HEK293 (cell line): ENCODE data around the gene FHIT.

Experiments used
- CTCF ChIA-PET: fragments of 350-600 bp; formaldehyde crosslinking; extraction: SDS; loops from one replicate; lab custom pipeline; 2021; ENCODE audit warnings: antibody characterized with exemption; lab: Yijun Ruan, JAX
- POLR2A ChIA-PET: fragments of 300-600 bp; formaldehyde crosslinking; extraction: SDS; loops from one replicate; lab custom pipeline; 2020; ENCODE audit warnings: antibody characterized with exemption, inconsistent platforms; lab: Yijun Ruan, JAX
- H3K27ac ChIP-seq: fragments of 200-500 bp; sonication (Bioruptor generic); 2 replicates; pipeline ENCODE4 v1.5.1; 2014; ENCODE audit warnings: low read depth, low read length, control low read depth, inconsistent platforms; ENCODE audit errors: extremely low read depth
- H3K36me3 ChIP-seq, 2 experiments: fragments of 200-500 bp in 1 of 2; sonication (Bioruptor generic) in 1 of 2; 1 replicate in 1 of 2; 2 replicates in 1 of 2; pipeline ENCODE4 v1.5.1; 2014 to 2017; ENCODE audit warnings: inconsistent platforms in 2 of 2, low read length in 2 of 2; ENCODE audit not compliant: control insufficient read depth in 2 of 2, insufficient read depth in 1 of 2
- H3K4me1 ChIP-seq: fragments of 200-500 bp; sonication (Bioruptor generic); 2 replicates; pipeline ENCODE4 v1.5.1; 2014; ENCODE audit warnings: mild to moderate bottlenecking, low read length, inconsistent platforms; ENCODE audit not compliant: control insufficient read depth, insufficient read depth
- H3K4me3 ChIP-seq: 2 replicates; pipeline ENCODE4 v1.5.1; 2011; ENCODE audit warnings: low read depth, mild to moderate bottlenecking, control low read depth, low read length, moderate library complexity
- H3K9me3 ChIP-seq: fragments of 200-500 bp; sonication (Bioruptor generic); 2 replicates; pipeline ENCODE4 v1.5.1; 2014; ENCODE audit warnings: low read depth, low read length, inconsistent platforms; ENCODE audit not compliant: control insufficient read depth, insufficient read depth
- GLIS2 ChIP-seq: fragments of 450-650 bp; formaldehyde crosslinking; IDR thresholded peaks from 2 replicates; pipeline ENCODE4 v1.5.1; 2016; ENCODE audit warnings: missing biosample characterization, missing genetic modification characterization
- INSM2 ChIP-seq: fragments of 450-650 bp; formaldehyde crosslinking; IDR thresholded peaks from 2 replicates; pipeline ENCODE4 v1.5.1; 2016; ENCODE audit warnings: missing biosample characterization, missing genetic modification characterization
- KLF7 ChIP-seq: fragments of 450-650 bp; formaldehyde crosslinking; IDR thresholded peaks from 2 replicates; pipeline ENCODE4 v1.5.1; 2016; ENCODE audit warnings: missing biosample characterization, missing genetic modification characterization, borderline replicate concordance
- ZBTB44 ChIP-seq: fragments of 450-650 bp; IDR thresholded peaks from 2 replicates; pipeline ENCODE4 v1.5.1; 2018; ENCODE audit warnings: missing biosample characterization, mild to moderate bottlenecking, missing genetic modification characterization
- ZNF148 ChIP-seq: fragments of 450-650 bp; formaldehyde crosslinking; IDR thresholded peaks from 2 replicates; pipeline ENCODE4 v1.5.0; 2017; ENCODE audit warnings: missing biosample characterization, missing genetic modification characterization, borderline replicate concordance
- ZNF16 ChIP-seq: fragments of 450-650 bp; formaldehyde crosslinking; IDR thresholded peaks from 2 replicates; pipeline ENCODE4 v1.5.1; 2016; ENCODE audit warnings: low read depth, missing biosample characterization, missing genetic modification characterization
- ZNF169 ChIP-seq: fragments of 450-650 bp; formaldehyde crosslinking; IDR thresholded peaks from 2 replicates; pipeline ENCODE4 v1.5.1; 2016; ENCODE audit warnings: missing biosample characterization, missing genetic modification characterization
- ZNF302 ChIP-seq: fragments of 450-650 bp; formaldehyde crosslinking; IDR thresholded peaks from 2 replicates; pipeline ENCODE4 v1.5.1; 2016; ENCODE audit warnings: missing biosample characterization, missing genetic modification characterization, low read depth
- ZNF366 ChIP-seq: fragments of 450-650 bp; formaldehyde crosslinking; conservative IDR thresholded peaks from 2 replicates; pipeline ENCODE4 v1.5.1; 2016; ENCODE audit warnings: missing biosample characterization, missing genetic modification characterization
- ZNF404 ChIP-seq: fragments of 450-650 bp; formaldehyde crosslinking; IDR thresholded peaks from 2 replicates; pipeline ENCODE4 v1.5.1; 2017; ENCODE audit warnings: missing biosample characterization, missing genetic modification characterization
- ZNF514 ChIP-seq: fragments of 450-650 bp; formaldehyde crosslinking; IDR thresholded peaks from 2 replicates; pipeline ENCODE4 v1.5.1; 2016; ENCODE audit warnings: missing biosample characterization, missing genetic modification characterization
- ZNF621 ChIP-seq: fragments of 450-650 bp; formaldehyde crosslinking; IDR thresholded peaks from 2 replicates; pipeline ENCODE4 v1.5.1; 2017; ENCODE audit warnings: missing biosample characterization, missing genetic modification characterization
- ZNF624 ChIP-seq: fragments of 450-650 bp; formaldehyde crosslinking; IDR thresholded peaks from 2 replicates; pipeline ENCODE4 v1.5.1; 2017; ENCODE audit warnings: missing biosample characterization, missing genetic modification characterization
- ZNF629 ChIP-seq: fragments of 450-650 bp; formaldehyde crosslinking; IDR thresholded peaks from 2 replicates; pipeline ENCODE4 v1.5.1; 2017; ENCODE audit warnings: missing biosample characterization, missing genetic modification characterization
- ZNF704 ChIP-seq: fragments of 450-650 bp; formaldehyde crosslinking; IDR thresholded peaks from 2 replicates; pipeline ENCODE4 v1.5.1; 2016; ENCODE audit warnings: missing biosample characterization, missing genetic modification characterization
- ZNF776 ChIP-seq: fragments of 450-650 bp; formaldehyde crosslinking; IDR thresholded peaks from 2 replicates; pipeline ENCODE4 v1.5.0; 2017; ENCODE audit warnings: missing biosample characterization, missing genetic modification characterization, borderline replicate concordance
- ZNF830 ChIP-seq: fragments of 450-650 bp; IDR thresholded peaks from 2 replicates; pipeline ENCODE4 v1.5.0; 2018; ENCODE audit warnings: missing biosample characterization, missing genetic modification characterization, low read depth, mild to moderate bottlenecking, moderate library complexity
- ZNF837 ChIP-seq: fragments of 450-650 bp; formaldehyde crosslinking; IDR thresholded peaks from 2 replicates; pipeline ENCODE4 v1.5.1; 2016; ENCODE audit warnings: missing biosample characterization, missing genetic modification characterization
- ZSCAN23 ChIP-seq: fragments of 450-650 bp; formaldehyde crosslinking; IDR thresholded peaks from 2 replicates; pipeline ENCODE4 v1.5.1; 2016; ENCODE audit warnings: missing biosample characterization, missing genetic modification characterization
- TF ChIP-seq, protein P1 (sequence below): fragments of 450-650 bp; formaldehyde crosslinking; IDR thresholded peaks from 2 replicates; pipeline ENCODE4 v1.5.1; 2017; ENCODE audit warnings: missing biosample characterization, missing genetic modification characterization

FHIT gene

DNA sequence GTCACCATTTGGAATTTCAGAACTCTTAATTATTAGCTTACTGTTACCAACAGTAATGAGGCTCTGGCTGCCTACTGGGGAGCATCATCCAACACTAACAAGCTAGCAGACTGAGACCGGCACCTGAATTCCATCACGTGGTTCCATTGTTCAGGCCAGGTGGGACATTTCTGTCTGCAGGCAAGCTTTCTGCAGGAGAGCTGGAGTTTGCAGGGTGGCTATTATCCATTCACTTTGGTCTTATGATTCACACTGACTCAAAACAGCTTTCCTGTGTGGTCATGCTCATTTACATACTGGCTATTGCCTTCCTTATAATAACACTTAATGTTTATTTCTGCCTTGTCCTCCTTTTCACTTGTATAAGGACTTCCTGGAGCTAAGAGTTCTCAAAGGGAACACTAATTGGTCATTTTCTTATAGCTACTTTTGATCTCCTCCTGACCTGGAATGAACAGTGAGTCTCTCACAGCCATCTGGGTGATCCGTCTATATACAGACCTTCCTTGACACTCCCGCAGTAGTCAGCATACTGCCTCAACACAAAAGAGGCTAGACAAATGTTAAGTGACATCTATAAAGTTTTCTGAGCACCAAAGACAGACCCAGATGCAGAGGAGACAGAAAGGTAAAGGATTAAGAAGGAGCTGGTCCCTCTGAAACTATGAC is 695.4 kb downstream of the FHIT start:
- Histone ChIP-seq H3K4me3 (no peak overlapping the region), H3K4me1 (no peaks in the 10 kb centered on the region), H3K27ac (no peak overlapping the region), H3K36me3 (no peaks in the 10 kb centered on the region), H3K9me3 (no peaks in the 10 kb centered on the region)
- TF ChIP-seq ZBTB44 (tag by site-specific recombination): no peak
- TF ChIP-seq ZNF837 (tag by site-specific recombination): no peak
- no peak for TF ChIP-seq ZSCAN23 (tag by site-specific recombination)
- TF ChIP-seq INSM2 (tag by site-specific recombination): no peak
- no peak for TF ChIP-seq ZNF830
- TF ChIP-seq KLF7 (tag by site-specific recombination): no peak
- TF ChIP-seq ZNF16: no peak
- TF ChIP-seq ZNF148 (tag by site-specific recombination): no peak
- TF ChIP-seq ZNF366 (tag by site-specific recombination): no peak
- TF ChIP-seq ZNF624 (tag by site-specific recombination): no peak
- no peak for TF ChIP-seq ZNF514 (tag by site-specific recombination)
- TF ChIP-seq, protein P1, sequence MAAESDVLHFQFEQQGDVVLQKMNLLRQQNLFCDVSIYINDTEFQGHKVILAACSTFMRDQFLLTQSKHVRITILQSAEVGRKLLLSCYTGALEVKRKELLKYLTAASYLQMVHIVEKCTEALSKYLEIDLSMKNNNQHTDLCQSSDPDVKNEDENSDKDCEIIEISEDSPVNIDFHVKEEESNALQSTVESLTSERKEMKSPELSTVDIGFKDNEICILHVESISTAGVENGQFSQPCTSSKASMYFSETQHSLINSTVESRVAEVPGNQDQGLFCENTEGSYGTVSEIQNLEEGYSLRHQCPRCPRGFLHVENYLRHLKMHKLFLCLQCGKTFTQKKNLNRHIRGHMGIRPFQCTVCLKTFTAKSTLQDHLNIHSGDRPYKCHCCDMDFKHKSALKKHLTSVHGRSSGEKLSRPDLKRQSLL (tag by site-specific recombination): no peak
- TF ChIP-seq ZNF776 (tag by site-specific recombination): no peak
- no peak for TF ChIP-seq ZNF302 (tag by site-specific recombination)
- no peak for TF ChIP-seq ZNF629 (tag by site-specific recombination)
- no peak for TF ChIP-seq ZNF404 (tag by site-specific recombination)
- TF ChIP-seq ZNF169 (tag by site-specific recombination): no peak
- TF ChIP-seq GLIS2 (tag by site-specific recombination): no peak
- TF ChIP-seq ZNF621 (tag by site-specific recombination): no peak
- no peak for TF ChIP-seq ZNF704
- POLR2A ChIA-PET: no interaction called here
- CTCF ChIA-PET: no interaction called here
